GM21529 (cell line): ENCODE data around the gene PRR36.
"Not testable (repeated sequence)": the region's sequence is repeated elsewhere in the genome, so short reads cannot be mapped to it uniquely, and the experiment has no call there.

ENCODE experiments used
- ATAC-seq: cut with Tn5 transposase; IDR thresholded peaks from one replicate; pipeline ENCODE4 v1.9.1; 2021; ENCODE audit not compliant: unreplicated experiment

Gene PRR36

DNA sequence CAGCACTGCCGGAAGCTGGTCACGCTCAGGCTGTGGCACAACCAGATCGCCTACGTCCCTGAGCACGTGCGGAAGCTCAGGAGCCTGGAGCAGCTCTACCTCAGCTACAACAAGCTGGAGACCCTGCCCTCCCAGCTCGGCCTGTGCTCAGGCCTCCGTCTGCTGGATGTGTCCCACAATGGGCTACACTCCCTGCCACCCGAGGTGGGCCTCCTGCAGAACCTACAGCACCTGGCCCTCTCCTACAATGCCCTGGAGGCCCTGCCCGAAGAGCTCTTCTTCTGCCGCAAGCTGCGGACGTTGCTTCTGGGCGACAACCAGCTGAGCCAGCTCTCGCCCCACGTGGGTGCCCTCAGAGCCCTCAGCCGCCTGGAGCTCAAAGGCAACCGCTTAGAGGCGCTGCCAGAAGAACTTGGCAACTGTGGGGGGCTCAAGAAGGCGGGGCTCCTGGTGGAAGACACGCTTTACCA lies 26.2 kb upstream of the PRR36 start:
- ATAC-seq: no peak

DNA sequence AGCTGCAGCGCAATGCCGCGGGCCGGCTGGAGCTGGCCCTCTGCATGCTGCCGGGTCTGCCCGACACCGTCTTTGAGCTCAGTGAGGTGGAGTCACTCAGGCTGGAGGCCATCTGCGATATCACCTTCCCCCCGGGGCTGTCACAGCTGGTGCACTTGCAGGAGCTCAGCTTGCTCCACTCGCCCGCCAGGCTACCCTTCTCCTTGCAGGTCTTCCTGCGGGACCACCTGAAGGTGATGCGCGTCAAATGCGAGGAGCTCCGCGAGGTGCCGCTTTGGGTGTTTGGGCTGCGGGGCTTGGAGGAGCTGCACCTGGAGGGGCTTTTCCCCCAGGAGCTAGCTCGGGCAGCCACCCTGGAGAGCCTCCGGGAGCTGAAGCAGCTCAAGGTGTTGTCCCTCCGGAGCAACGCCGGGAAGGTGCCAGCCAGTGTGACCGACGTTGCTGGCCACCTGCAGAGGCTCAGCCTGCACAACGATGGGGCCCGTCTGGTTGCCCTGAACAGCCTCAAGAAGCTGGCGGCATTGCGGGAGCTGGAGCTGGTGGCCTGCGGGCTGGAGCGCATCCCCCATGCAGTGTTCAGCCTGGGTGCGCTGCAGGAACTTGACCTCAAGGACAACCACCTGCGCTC lies 25.7 kb upstream of the PRR36 start:
- ATAC-seq: no peak

- ATAC-seq: no peak
Observed at GRCh38 chr19:7898967-7899366, 24.8 kb upstream of the PRR36 start.

DNA sequence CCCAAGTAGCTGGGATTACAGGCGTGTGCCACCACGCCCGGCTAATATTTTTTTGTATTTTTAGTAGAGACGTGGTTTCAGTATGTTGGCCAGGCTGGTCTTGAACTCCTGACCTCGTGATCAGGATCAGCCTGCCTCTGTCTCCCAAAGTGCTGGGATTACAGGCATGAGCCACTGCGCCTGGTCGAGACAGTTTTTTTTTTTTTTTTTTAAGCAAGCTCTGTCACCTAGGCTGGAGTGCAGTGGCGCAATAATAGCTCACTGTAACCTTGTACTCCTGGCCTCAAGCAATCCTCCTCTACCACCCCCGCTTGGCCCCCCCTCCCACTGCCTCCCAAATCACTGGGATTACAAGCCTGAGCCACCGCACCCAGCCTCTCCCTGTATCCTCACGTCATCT lies 23.1 kb upstream of the PRR36 start:
- ATAC-seq: no peak

DNA sequence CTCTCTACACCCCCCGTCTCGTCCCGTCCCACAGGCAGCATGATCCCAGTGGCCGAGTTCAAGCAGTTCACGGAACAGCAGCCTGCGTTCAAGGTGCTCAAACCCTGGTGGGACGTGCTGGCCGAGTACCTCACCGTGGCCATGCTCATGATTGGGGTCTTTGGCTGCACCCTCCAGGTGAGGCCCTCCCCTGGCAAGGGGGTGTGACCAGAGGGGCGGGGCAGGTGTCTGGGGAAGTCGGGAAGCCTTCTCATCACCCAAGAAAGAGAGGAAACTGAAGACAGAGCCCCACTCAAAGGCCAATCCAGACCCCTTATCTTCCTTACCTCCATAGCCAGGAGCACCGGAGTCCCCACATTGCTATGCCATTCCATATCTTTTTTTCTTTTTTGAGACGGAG lies 21.4 kb upstream of the PRR36 start:
- no peak for ATAC-seq

- no peak for ATAC-seq
Observed at GRCh38 chr19:7894612-7895309, 20.6 kb upstream of the PRR36 start.

- not testable (repeated sequence) for ATAC-seq
Observed at GRCh38 chr19:7893362-7894101, 19.3 kb upstream of the PRR36 start.

- ATAC-seq: no peak
Observed at GRCh38 chr19:7888826-7889217, 14.6 kb upstream of the PRR36 start.

- ATAC-seq: no peak
Observed at GRCh38 chr19:7888145-7888825, 14.1 kb upstream of the PRR36 start, which contains the start of gene LRRC8E. LRRC8E (plus strand) TSS chr19:7888510; CDS start chr19:7895604, 7,094 bp downstream.

DNA sequence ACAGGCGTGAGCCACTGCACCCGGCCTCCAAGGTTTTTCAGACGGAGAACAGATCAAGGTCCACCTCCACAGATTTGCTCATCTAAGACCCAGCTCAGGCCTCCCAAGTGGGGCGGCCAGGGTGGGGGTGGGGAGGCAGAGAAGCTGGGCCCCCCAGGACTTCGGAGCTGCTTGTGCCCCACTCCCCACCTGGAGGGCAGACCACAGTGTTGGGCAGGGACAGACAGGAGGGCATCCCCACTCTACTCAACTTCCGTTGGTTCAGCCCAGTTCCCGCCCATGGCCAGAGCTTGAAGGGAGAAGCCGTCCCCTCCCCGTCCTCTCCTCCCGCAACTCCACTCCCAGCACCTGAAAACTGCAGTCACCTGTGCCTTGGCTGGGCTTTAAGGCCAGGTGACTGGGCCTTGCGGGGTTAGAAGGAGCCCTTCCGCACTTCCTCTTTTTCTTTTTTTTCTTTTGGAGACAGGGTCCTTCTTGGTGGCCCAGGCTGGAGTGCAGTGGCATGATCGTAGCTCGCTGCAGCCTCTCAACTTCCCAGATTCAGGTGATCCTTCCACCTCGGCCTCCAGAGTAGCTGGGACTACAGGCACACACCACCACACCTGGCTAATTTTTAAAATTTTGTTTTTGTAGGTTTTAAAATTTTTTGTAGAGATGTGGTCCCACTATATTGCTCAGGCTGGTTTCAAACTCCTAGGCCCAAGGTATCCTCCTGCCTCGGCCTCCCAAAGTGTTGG lies 13.4 kb upstream of the PRR36 start:
- ATAC-seq: no peak

- ATAC-seq: no peak
Observed at GRCh38 chr19:7885818-7886217, 11.6 kb upstream of the PRR36 start.

- ATAC-seq: no peak
Observed at GRCh38 chr19:7883796-7884570, 9.8 kb upstream of the PRR36 start.

DNA sequence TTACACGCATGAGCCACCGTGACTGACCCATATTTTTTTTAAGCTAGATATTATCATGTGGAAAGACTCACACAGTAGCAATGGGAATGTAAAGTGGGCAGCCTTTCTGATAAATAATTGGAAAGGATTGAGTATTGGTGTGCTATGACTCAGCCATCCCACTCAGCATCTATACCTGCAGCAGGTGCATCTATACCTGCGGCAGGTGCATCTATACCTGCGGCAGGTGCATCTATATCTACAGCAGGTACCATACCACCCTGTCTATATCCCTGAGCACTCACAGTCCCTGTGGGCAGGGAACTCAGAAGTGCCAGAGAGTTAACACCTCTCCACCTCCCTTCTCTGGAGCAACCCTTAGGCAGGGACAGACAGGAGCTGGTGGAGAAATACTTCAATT lies 8.9 kb upstream of the PRR36 start:
- no peak for ATAC-seq

DNA sequence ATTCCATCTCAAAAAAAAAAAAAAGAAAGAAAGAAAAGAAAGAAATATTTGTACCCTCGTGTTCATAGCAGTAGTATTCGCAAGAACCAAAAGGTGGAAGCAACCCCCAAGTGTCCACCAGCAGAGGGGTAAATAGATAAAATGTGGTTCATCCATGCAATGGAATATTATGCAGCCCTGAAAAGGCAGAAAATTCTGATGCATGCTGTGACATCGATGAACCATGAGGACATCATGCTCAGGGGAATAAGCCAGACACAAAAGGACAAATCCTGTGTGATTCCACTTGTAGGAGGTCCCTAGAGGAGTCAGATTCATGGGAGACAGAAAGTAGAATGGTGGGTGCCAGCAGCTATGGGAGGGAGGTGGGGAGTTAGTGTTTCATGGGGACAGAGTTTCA lies 7.7 kb upstream of the PRR36 start:
- no peak for ATAC-seq

GRCh38 chr19:7879836-7880235 lies 5.6 kb upstream of the PRR36 start:
- ATAC-seq: no peak

GRCh38 chr19:7879111-7879807 lies 5.1 kb upstream of the PRR36 start:
- ATAC-seq: no peak

GRCh38 chr19:7877249-7877836 lies 3.2 kb upstream of the PRR36 start:
- ATAC-seq: no peak

DNA sequence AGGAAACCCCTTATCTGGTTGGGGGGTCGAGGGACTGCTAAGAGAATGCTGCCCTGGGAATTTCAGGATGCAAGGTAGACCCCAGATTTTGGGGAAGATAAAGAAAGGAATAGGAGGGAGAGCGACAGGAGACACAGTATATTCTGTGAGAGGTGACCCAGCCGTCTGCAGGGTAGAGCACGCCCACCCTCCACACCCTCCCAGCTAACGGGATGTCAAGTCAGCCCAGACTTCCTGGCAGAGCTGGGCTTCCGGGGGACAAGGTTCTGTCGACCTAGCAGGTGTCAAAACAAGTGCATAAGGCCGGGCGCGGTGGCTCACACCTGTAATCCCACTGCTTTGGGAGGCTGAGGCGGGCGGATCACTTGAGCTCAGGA lies 695 bp upstream of the PRR36 start:
- no peak for ATAC-seq
